HepG2 (cell line): Measurements from ENCODE around the gene CIAO3. TPM values are rescaled to one million over a fixed set of nuclear protein-coding genes. Genes with fewer than 3 reads are reported as not detected.

Source experiments
- ARID2 ChIP-seq: sonication (generic); formaldehyde crosslinking; IDR thresholded peaks from 2 replicates; pipeline ENCODE4 v1.8.1; 2022; ENCODE audit warnings: mild to moderate bottlenecking, missing genetic modification reagents, borderline replicate concordance
- BORCS8-MEF2B ChIP-seq: sonication (generic); formaldehyde crosslinking; IDR thresholded peaks from 2 replicates; pipeline ENCODE4 v1.8.0; 2022; ENCODE audit warnings: mild to moderate bottlenecking, missing genetic modification reagents
- ESRRA ChIP-seq: sonication (generic); formaldehyde crosslinking; IDR thresholded peaks from 2 replicates; pipeline ENCODE4 v1.5.1; 2020; ENCODE audit warnings: mild to moderate bottlenecking, low read depth, missing genetic modification reagents
- GMEB2 ChIP-seq: IDR thresholded peaks from 2 replicates; pipeline ENCODE4 v1.6.1; 2016; ENCODE audit warnings: missing biosample characterization, missing genetic modification reagents, low read depth
- MAFF ChIP-seq: IDR thresholded peaks from 2 replicates; pipeline ENCODE4 v1.6.1; 2011; ENCODE audit warnings: low read depth, low read length, improper control_type of control experiment
- NCOA5 ChIP-seq: sonication (generic); formaldehyde crosslinking; IDR thresholded peaks from 2 replicates; pipeline ENCODE4 v1.4.0; 2020; ENCODE audit warnings: missing genetic modification reagents
- NFKB2 ChIP-seq: sonication (generic); formaldehyde crosslinking; IDR thresholded peaks from 2 replicates; pipeline ENCODE4 v1.4.0; 2020; ENCODE audit warnings: missing genetic modification reagents, borderline replicate concordance
- SAP130 ChIP-seq: IDR thresholded peaks from 2 replicates; pipeline ENCODE4 v1.6.1; 2016; ENCODE audit warnings: low read depth
- SYNCRIP ChIP-seq: fragments of 200-400 bp; formaldehyde crosslinking; IDR thresholded peaks from 2 replicates; pipeline ENCODE4 v1.6.1; 2018; ENCODE audit warnings: mild to moderate bottlenecking, low read depth, low read length; ENCODE audit not compliant: insufficient read depth
- TERF1 ChIP-seq: sonication (generic); formaldehyde crosslinking; IDR thresholded peaks from 2 replicates; pipeline ENCODE4 v1.8.0; 2022; ENCODE audit warnings: mild to moderate bottlenecking, missing genetic modification reagents, moderate library complexity
- TFDP2 ChIP-seq: sonication (generic); formaldehyde crosslinking; IDR thresholded peaks from 2 replicates; pipeline ENCODE4 v1.4.0; 2020; ENCODE audit warnings: missing genetic modification reagents
- ZBED4 ChIP-seq: sonication (generic); formaldehyde crosslinking; IDR thresholded peaks from 2 replicates; pipeline ENCODE4 v1.4.0; 2020; ENCODE audit warnings: missing genetic modification reagents, borderline replicate concordance
- ZC3H13 ChIP-seq: sonication (generic); formaldehyde crosslinking; IDR thresholded peaks from 2 replicates; pipeline ENCODE4 v1.8.1; 2023; ENCODE audit warnings: mild to moderate bottlenecking, missing genetic modification reagents, moderate library complexity
- ZNF20 ChIP-seq: sonication (generic); formaldehyde crosslinking; IDR thresholded peaks from 2 replicates; pipeline ENCODE4 v1.4.0; 2020; ENCODE audit warnings: mild to moderate bottlenecking, moderate library complexity, missing genetic modification reagents
- ZNF263 ChIP-seq: sonication (generic); formaldehyde crosslinking; IDR thresholded peaks from 2 replicates; pipeline ENCODE4 v1.4.0; 2020; ENCODE audit warnings: missing genetic modification reagents
- ZNF343 ChIP-seq: sonication (generic); formaldehyde crosslinking; IDR thresholded peaks from 2 replicates; pipeline ENCODE4 v1.4.0; 2020; ENCODE audit warnings: mild to moderate bottlenecking, missing genetic modification reagents
- ZNF354B ChIP-seq: sonication (generic); formaldehyde crosslinking; IDR thresholded peaks from 2 replicates; pipeline ENCODE4 v1.8.0; 2022; ENCODE audit warnings: mild to moderate bottlenecking, missing genetic modification reagents
- ZNF547 ChIP-seq: sonication (generic); formaldehyde crosslinking; IDR thresholded peaks from 2 replicates; pipeline ENCODE4 v1.5.1; 2020; ENCODE audit warnings: mild to moderate bottlenecking, missing genetic modification reagents
- ZNF670 ChIP-seq: sonication (generic); formaldehyde crosslinking; IDR thresholded peaks from 2 replicates; pipeline ENCODE4 v1.8.0; 2022; ENCODE audit warnings: mild to moderate bottlenecking, missing genetic modification reagents, borderline replicate concordance
- ZNF775 ChIP-seq: sonication (generic); formaldehyde crosslinking; IDR thresholded peaks from 2 replicates; pipeline ENCODE4 v1.4.0; 2020; ENCODE audit warnings: missing genetic modification reagents, mild to moderate bottlenecking, moderate library complexity, borderline replicate concordance
- ZSCAN21 ChIP-seq: sonication (generic); formaldehyde crosslinking; IDR thresholded peaks from 2 replicates; pipeline ENCODE4 v1.8.0; 2022; ENCODE audit warnings: mild to moderate bottlenecking, missing genetic modification reagents, moderate library complexity, borderline replicate concordance
- polyA plus RNA-seq, 8 experiments: library from polyadenylated mRNA; depleted of rRNA in 3 of 8; stranded (reverse) in 7 of 8; unstranded in 1 of 8; fragments of >200 nt; fragmentation: Illumina TruSeq in 4 of 8; extraction: Trizol in 4 of 8; gene quantifications; 2 replicates each; pipeline versions ENCODE4 v1.2.1 to v1.2.3, GENCODE V29; 2011 to 2016; ENCODE audit warnings: low read depth in 4 of 8, missing spikeins in 1 of 8, mixed read lengths in 1 of 8; ENCODE audit not compliant: insufficient read depth in 1 of 8
- total RNA-seq, 5 experiments: library from RNA; depleted of rRNA; stranded (reverse); fragments of >200 nt; fragmentation: Illumina TruSeq; extraction: Trizol; gene quantifications; 2 replicates each; pipeline ENCODE4 v1.2.3, GENCODE V29; 2016; ENCODE audit warnings: low read depth in 1 of 5

Gene CIAO3
- total and polyA plus RNA-seq, 2 of the 13 experiments (the other 11 are each of a cell fraction or from before 2014, with no cell fraction given), result 21.7 to 25.0 TPM

- no peak for TF ChIP-seq ZBED4 (CRISPR knock-in tag)
- TF ChIP-seq ZNF263 (CRISPR knock-in tag), result no peak
- no peak for TF ChIP-seq ZNF354B
- TF ChIP-seq ZSCAN21 (CRISPR knock-in tag), result peak; percentile 29; the same call in 1 of the 2 replicates
- no peak for TF ChIP-seq ARID2 (CRISPR knock-in tag)
- TF ChIP-seq SAP130 (CRISPR knock-in tag), result 0 out of 2 replicates have a peak, but pooled peaks have one; percentile 15
- TF ChIP-seq ESRRA, result no peak
- TF ChIP-seq MAFF, result no peak
- peak; percentile 49; the same call in 1 of the 2 replicates for TF ChIP-seq BORCS8-MEF2B (CRISPR knock-in tag)
- TF ChIP-seq ZNF20, result no peak
- no peak for TF ChIP-seq GMEB2 (CRISPR knock-in tag)
- TF ChIP-seq TERF1 (CRISPR knock-in tag), result no peak
- no peak for TF ChIP-seq ZNF670 (CRISPR knock-in tag)
- TF ChIP-seq ZNF775 (CRISPR knock-in tag), result no peak
- TF ChIP-seq TFDP2 (CRISPR knock-in tag), result peak; percentile 42; the same call in 1 of the 2 replicates
- no peak for TF ChIP-seq SYNCRIP
- TF ChIP-seq ZNF343, result no peak
- TF ChIP-seq ZNF547 (CRISPR knock-in tag), result peak; percentile 63
- no peak for TF ChIP-seq ZC3H13 (CRISPR knock-in tag)
- TF ChIP-seq NCOA5 (CRISPR knock-in tag), result no peak
- TF ChIP-seq NFKB2, result no peak
These were observed 26.0 kb downstream of the CIAO3 start, which contains the start of gene METRN (continued) for GRCh38 chr16:714558-715476.
